Measurements from ENCODE around the gene PHACTR2.
"Not testable (repeated sequence)": the region's sequence is repeated elsewhere in the genome, so short reads cannot be mapped to it uniquely, and the experiment has no call there.

Gene PHACTR2

DNA sequence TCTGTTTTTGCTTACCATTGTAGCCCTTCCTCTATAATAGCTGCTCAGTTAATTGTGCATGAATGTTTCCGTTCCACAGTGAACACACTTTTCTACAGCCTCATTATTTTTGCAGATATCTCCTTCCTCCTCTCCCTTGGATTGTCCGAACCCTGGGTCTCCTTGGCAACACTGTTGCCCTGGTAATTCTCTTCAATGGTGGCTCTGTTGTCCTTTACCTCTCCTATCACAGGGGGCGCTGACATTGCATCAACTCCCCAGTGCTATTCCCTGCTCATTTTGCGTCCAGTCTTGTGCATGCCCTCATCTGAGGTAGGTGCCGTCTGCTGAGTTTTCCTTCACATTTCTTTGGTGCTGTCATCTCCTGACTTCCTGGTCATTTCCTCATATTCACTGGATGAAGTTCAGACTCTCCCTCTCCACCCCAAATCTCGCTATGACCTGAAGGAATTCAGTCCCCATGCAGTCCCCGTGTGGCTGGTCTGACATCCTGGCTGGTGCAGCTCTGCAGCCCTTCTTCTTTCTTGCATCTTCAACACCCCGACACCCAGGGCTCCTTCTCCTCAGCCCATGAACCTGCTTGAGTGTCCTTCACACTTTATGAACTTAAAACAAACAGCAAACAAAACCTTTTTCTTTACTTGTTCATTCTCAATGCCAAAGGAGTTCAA, 21.1 kb downstream of the PHACTR2 start:
- DNase-seq (ENCODE audit: low read depth, low spot score): no peak

DNA sequence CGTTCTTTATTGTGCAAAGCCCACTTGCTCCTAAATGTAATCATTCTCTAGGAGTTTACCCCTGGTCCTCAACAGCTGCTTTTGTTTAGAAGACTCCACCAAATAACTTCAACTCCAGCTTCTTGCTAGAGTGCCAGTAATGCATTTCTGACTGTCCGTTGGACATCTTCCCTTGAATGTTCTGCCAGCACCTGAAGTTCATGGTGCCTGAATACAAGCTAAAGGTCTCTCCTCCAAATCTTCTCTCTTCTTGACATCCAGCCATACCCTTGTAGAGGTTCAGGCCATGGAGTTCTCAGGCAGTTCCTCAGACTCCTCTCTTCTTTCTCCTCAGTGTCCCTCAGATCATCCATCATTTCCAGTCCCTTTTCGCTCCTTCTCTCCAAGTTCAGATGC, 21.7 kb downstream of the PHACTR2 start:
- DNase-seq (ENCODE audit: low read depth, low spot score): no peak

DNA sequence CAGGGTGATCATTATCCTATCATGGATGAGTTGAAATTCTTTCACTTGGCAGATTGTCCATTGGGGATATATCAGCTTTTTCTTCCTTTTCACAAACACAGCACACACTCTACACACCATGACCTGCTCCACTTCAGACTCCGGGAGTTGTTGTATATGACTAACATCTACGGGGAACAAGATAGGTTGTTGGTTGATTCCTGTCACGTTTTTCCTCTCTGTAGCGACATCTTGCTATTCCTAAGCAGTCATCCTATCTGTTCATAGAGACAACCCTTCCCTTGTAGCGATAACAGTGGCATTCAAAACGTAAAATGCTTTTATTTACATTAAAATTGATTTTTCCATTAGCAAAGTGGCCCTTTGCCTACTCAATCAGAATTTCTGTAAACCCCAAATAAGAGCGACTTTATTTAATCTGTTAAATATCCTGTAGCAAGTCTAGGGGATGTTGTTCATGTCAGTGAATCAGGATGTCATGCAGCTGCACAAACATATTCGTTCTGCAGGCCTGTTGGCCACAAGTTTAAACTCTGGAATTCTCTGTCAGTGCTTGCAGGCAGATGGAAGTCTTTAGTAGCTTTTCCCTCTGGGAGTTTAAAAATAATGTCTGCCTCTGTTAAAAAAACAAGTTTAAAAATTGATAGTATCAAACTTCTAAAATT, 23.1 kb downstream of the PHACTR2 start:
- no peak for DNase-seq (ENCODE audit: low read depth, low spot score)

DNA sequence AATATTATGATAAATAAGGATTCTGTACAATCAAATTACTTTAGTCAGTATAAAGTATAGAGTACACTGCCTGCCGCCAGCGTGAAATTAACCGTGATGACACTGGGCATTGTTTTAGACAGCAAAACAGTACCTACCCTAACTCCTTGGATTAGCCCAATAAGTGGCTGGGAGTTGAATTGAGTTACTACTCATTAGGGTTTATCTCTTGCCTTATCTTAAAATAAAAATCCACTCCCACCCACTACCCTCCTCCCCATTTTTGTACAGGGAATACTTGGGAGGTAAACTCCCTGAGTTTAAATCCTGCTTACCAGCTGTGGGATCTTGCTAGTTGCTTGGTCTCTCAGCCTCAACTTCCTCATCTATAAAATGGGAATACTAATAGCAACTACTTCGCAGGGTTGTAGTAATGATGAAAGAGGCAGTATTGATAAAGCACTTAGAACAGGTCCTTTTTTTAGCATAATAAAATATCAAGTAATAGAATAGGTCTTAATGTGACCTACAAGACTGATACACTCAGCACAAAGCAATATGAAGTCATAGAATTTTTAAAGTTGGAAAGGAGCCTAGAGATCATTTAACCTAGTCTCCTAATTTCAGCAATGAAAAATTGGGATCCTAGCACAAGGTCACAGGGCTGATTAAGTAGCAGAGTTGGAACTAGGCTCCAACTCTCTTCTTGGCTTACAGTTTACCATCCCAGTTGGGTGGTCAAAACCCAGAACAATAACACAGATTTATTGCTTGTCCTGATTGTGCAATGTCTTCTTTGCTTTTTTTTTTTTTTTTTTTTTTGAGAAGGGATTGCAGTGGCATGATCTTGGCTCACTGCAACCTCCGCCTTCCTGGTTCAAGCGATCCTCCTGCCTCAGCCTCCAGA, 23.8 kb downstream of the PHACTR2 start:
- no peak for DNase-seq (ENCODE audit: low read depth, low spot score)

DNA sequence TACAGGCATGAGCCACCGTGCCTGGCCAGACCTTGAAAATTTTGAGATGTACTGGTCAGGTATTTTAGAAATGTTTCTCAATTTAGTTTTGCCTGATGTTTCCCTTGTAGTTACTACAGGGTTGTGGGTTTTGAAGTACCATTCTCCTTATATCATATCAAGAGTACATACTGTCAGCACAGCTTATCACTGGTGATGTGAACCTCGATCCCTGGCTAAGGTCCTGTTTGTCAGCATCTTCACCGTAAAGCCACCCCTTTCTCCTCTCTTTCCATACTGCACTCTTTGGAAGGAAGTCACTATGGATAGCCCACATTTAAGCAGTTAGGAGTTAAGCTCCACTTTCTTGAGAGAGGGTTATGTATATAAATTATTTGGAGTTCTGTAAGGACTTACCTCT, 27.8 kb downstream of the PHACTR2 start:
- no peak for DNase-seq (ENCODE audit: low read depth, low spot score)

DNA sequence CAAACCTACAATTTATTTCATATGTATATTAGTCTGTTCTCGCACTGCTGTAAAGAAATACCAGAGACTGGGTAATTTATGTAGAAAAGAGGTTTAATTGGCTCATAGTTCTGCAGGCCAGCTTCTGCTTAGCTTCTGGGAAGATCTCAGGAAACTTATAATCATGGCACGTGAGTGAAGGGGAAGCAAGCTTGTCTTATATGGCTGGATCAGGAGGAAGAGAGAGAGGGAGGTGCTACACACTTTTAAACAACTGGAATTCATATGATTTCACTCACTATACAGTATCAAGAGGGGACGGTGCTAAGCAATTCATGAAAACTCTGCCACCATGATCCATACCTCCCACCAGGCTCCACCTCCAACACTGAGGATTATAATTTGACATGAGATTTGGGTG, 29.9 kb downstream of the PHACTR2 start:
- DNase-seq (ENCODE audit: low read depth, low spot score): no peak

DNA sequence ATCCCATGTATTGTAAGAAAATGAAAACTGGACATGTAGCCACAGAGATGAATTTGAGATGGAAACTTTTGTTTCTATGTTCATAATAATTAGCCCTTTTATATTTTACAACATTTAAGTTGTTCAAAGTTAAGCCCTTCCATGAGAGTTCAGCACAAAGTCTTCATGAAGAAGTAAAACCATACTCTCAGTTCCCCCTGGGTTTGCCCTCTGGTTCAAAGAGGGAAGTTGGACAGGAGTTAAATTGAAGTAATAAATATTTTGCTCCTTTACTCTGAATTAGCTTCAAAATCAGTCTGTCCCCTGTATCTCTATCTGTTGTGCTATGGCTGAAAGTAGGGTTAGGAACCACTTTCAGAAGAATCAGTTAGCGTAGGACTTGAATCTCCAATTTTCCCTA, 31.1 kb downstream of the PHACTR2 start:
- no peak for DNase-seq (ENCODE audit: low read depth, low spot score)

DNA sequence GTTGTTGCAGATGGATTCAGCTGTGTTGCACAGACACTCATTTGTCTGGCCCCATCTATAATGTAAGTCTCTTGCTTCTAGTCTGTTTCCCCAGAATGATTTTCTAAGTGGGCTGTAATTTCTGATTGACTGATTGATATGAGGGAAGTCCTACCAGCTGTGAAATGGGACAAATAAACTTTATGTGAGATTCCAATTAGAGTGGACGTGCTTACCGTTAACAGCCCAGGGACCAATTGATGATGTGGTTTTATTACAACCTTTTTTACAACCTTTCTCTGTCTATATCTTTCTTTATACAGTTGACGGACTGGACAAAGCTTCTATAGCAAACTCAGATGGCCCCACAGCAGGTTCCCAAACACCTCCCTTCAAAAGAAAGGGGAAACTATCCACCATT, 33.9 kb downstream of the PHACTR2 start:
- no peak for DNase-seq (ENCODE audit: low read depth, low spot score)

DNA sequence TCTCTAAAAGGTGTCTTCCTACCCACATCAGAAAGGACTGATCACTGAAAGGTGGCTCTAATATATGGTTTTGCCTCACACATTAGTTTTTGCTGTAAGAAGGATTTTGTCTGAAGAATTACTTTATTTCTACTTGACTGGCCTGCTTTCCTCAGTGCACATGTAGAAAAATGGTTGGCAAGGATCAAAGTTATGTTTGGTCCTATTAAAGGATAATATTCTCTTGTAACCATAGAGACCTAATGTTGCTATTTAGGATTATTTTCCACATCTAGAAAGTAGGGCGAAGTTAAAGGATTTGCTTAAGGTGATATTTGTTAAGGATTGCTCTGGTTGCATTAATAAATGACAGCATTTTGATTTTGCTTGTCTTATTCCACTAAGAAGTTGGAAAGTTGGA, 40.7 kb downstream of the PHACTR2 start:
- no peak for DNase-seq (ENCODE audit: low read depth, low spot score)

DNA sequence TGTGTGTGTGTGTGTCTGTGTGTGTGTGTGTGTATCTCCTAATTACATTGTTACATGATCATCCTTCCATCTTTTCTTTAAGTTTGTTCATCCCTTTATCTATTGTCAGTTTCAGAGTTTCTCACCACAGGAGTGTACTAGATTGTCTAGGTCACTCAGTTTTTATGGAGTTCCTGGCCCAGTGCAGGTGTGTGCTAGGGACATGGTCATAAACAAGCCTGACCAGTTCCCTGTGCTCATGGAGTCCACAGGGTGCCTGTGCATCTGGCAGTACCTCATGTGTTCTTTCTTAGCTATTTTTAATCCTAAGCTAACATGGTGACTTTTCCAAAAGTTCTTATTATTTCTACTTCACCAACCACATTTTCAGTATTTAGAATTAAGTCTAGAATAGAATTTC, 43.9 kb downstream of the PHACTR2 start:
- DNase-seq (ENCODE audit: low read depth, low spot score): no peak

DNA sequence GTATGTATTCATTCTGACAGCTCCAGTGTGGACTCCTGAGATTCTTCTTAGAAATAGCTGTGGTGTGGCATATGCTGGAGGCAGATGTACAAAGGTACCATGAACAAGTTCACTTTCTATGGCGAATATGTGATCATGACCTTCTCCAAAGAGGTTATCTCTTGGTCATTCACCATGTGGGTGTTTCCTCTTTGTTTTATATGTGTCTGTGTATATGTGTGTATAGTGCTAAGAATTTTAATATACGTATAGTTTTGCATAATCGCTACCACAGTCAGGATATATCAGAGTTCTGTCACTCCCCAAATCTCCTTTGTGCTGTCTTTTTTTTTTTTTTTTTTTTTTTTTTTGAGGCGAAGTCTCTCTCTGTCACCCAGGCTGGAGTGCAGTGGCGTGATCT, 47.1 kb downstream of the PHACTR2 start:
- DNase-seq (ENCODE audit: low read depth, low spot score): no peak

DNA sequence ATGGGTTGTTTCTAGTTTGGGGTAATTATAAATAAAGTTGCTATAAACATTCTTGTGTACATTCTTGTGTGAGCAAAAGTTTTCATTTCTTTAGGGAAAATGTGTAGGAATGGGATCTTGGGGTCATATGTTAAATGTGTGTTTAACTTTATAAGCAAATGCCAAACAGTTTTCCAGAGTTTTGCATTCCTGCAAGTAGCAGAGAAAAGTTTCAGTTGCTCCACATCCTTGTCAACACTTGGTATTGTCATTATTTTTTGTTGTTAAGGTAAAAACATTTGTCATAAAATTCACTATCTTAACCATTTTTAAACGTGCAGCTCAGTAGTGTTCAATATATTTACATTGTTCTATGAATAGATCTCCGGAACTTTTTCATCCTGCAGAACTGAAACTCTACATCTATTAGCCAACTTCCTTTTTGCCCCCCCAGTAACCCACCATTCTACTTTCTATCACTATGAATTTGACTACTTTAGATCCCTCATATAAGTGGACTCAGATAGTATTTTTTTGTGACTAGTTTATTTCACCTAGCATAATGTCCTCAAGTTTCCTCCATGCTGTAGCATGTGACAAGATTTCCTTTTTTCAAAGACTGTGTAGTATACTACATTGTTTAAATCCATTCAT, 48.4 kb downstream of the PHACTR2 start:
- DNase-seq (ENCODE audit: low read depth, low spot score): no peak

DNA sequence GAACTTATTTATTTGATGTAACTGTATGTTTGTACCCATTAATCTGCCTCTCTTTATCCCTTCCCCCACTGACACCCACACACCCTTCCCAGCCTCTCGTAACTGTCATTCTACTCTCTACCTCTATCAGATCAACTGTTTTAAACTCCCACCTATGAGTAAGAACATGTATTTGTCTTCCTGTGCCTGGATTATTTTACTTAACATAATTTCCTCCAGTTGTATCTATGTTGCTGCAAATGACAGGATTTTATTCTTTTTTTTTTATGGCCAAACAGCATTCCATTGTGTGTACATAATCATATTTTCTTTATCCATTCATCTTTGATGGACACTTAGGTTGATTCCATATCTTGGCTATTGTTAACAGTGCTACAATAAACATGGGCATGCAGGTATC, 49.3 kb downstream of the PHACTR2 start:
- no peak for DNase-seq (ENCODE audit: low read depth, low spot score)

DNA sequence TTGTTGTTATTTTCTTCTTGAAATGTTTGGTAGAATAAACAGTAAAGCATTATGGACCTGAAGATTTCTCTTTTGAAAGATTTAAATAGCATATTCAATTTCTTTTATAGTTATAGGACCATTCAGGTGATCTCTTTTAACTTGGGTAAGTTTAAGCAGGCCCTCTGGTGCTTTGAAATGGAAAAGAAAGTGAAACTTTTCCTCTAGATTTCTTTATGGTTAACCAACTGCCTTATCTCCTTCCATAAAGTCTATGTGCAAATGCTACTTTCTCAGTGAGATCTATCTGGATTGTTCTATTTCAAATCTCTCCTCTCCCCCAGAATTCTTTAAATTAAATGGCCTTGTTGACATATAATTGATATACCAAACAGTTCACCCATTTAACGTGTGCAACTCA, 54.0 kb downstream of the PHACTR2 start:
- no peak for DNase-seq (ENCODE audit: low read depth, low spot score)

DNA sequence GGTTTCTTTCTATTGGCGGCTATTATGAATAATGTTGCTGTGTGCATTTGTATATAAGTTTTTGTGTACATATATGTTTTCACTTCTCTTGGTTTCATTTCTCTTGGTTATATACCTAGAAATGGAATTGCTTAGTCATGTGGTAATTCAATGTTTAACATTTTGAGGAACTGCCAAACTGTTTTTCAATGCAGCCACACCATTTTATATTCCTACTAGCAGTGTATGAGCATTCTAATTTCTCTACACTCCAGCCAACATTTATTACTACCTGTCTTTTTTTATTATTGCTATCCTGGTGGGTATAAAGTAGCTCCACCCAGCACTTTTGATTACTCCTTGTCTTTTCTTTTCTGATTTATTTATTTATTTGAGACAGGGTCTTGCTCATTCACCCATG, 54.8 kb downstream of the PHACTR2 start:
- DNase-seq (ENCODE audit: low read depth, low spot score): no peak

DNA sequence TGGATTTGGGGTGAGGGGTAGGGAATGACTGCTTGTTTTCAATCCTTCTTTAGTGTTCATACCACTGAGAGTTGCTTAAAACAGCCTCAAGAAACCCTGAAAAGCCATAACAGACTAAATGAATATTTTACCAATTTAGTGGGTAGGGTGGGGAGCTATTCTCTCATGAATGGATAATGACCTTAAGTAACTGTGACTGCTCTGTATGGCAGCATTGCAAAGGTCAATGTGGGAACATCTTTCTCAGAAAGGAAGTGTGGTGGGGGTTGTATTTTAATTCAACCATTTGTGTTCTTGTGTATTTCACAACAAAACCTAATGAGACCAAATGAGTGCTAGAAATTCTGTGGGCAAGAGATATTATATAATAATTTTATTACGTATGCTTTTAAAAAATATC, 55.7 kb downstream of the PHACTR2 start:
- DNase-seq (ENCODE audit: low read depth, low spot score): no peak

DNA sequence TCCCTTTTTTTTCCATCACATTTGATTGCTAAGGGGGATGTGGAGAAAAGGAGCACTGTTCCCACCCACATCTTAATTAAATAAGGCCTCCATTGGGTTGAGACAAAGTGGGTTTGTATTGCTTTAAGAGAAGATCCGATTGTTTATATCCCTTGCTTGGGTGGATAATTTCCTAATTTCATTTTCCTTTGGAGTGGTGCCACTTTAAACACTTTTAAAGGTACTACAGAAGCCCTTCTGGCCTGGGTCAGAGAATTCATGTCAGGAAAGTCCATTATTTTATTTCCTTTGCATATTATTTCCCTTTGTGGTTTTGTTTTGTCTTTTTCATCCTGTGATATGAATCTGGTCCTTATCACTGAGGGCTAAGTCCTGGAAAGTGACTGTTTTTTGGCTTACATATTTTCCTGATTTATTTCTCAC, 56.9 kb downstream of the PHACTR2 start:
- DNase-seq (ENCODE audit: low read depth, low spot score): no peak

DNA sequence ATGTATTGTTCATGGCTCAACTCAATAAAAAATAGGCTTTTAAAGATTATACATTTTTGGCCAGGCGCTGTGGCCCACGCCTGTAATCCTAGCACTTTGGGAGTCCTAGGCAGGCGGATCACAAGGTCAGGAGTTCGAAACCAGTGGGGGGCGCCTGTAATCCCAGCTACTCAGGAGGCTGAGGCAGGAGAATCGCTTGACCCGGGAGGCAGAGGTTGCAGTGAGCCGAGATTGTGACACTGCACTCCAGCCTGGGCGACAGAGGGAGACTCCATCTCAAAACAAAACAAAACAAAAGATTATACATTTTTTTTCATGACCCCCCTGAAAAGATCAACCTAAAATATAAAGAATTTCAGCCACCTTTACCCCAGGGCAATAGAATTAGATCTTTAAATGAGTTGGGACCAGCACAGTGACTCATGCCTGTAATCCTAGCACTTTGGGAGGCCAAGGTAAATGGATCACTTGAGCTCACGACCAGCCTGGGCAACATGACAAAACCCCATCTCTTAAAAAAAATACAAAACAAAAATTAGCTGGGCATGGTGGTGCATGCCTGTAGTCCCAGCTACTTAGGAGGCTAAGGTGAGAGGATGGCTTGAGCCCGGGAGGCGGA, 60.4 kb downstream of the PHACTR2 start:
- not testable (repeated sequence) for DNase-seq (ENCODE audit: low read depth, low spot score)

DNA sequence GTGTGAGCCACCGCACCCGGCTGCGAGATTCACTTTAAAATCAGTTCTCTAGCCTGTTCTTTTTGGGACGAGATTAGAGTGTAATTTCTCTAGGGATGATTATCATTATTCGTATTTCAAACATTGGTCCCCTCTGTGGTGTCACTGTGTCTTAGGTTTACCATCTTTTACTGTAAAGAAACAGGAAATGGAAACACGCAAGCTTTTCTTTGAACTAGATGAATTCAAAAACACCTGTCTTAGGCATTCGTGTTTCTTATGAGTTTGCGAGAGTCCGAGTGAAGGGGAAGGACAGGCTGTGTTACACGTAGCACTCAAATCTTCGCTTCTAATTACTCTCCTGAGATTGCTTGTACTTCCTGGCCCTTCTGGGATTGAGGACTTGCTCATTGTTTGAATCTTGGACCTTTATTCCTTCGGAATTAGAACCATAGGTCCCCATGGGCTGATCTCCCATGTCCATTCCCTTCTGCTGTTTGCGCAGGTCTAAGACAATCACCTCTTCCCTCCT, 61.6 kb downstream of the PHACTR2 start:
- DNase-seq (ENCODE audit: low read depth, low spot score): no peak

DNA sequence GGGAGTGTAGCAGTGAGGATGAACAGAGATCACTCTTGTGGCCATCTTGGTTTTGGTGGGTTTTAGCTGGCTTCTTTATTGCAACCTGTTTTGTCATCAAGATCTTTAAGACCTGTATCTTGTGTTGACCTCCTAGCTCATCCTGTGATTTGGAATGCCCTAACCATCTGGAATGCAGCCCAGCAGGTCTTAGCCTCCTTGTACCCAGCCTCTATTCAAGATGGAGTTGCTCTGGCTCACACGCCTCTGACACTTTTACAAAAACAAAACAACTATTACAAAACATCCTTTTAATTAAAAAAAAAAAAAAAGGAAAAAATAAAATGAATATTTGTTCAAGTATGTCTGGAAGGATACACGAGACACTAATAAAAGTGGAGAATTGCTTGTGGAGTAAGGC, 62.4 kb downstream of the PHACTR2 start:
- DNase-seq (ENCODE audit: low read depth, low spot score): no peak

DNA sequence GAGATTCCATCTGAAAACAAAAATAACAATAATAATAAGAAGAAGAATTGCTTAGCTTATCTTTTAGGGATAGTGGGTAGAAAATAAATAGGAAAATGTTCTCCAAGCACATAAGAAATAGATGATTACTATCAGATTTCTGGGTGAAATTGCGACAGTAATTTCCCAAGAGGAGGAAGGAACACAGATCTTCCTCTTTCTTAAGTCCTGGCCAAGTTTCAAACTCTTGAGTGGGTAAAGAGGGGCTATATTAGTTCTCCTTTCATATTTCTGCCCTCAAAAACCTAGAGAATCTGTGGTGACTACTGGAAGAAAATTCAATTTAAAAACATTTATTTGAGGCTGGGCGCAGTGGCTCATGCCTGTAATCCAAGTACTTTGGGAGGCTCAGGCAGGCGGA, 63.7 kb downstream of the PHACTR2 start:
- no peak for DNase-seq (ENCODE audit: low read depth, low spot score)

Data from iPS DF 19.7 (cell line).